HL-60 (cell line): ENCODE measurements around the gene BRD3.

Source experiments
- DNase-seq, 2 experiments: peaks; one replicate each; pipeline ENCODE4 v3.0.0-alpha.2; 2010 to 2020; ENCODE audit warnings: low read depth in 1 of 2, low spot score in 1 of 2
- H3K27ac ChIP-seq: fragments of 250-450 bp; sonication (Bioruptor Pico); replicated peaks from 2 replicates; pipeline ENCODE4 v1.5.1; 2020; ENCODE audit warnings: mild to moderate bottlenecking, moderate library complexity
- H3K27me3 ChIP-seq: fragments of 250-450 bp; sonication (Bioruptor Pico); 2 replicates; pipeline ENCODE4 v1.5.1; 2021; ENCODE audit warnings: mild to moderate bottlenecking, moderate library complexity; ENCODE audit not compliant: insufficient read depth, poor library complexity, severe bottlenecking
- H3K4me3 ChIP-seq: replicated peaks from 2 replicates; pipeline ENCODE4 v1.5.1; 2011; ENCODE audit warnings: mild to moderate bottlenecking, control low read depth, low read length; ENCODE audit not compliant: insufficient read depth
- GABPA ChIP-seq: IDR thresholded peaks from 2 replicates; pipeline ENCODE4 v1.6.1; 2012; ENCODE audit warnings: low read depth
- POLR2AphosphoS5 ChIP-seq: IDR thresholded peaks from 2 replicates; pipeline ENCODE4 v1.6.1; 2012; ENCODE audit warnings: low read depth
- SPI1 ChIP-seq: IDR thresholded peaks from 2 replicates; pipeline ENCODE4 v1.6.1; 2012; ENCODE audit warnings: low read depth, mild to moderate bottlenecking, borderline replicate concordance
- TF ChIP-seq, protein P1 (sequence below): IDR thresholded peaks from one replicate; pipeline ENCODE4 v1.5.1; 2011; ENCODE audit warnings: low read length, control low read depth, inconsistent platforms; ENCODE audit not compliant: insufficient read depth
- TF ChIP-seq, protein P2 (sequence below): IDR thresholded peaks from 2 replicates; pipeline ENCODE4 v1.6.1; 2012; ENCODE audit warnings: low read depth; ENCODE audit not compliant: insufficient replicate concordance

Gene BRD3

GRCh38 chr9:134003237-134003636 lies 64.6 kb downstream of the BRD3 start:
- Histone ChIP-seq H3K27ac (no peak overlapping the region), H3K27me3 (no peaks in the 10 kb centered on the region), H3K4me3 (no peak overlapping the region)
- no peak for DNase-seq
- no peak for TF ChIP-seq SPI1
- TF ChIP-seq, protein P1, sequence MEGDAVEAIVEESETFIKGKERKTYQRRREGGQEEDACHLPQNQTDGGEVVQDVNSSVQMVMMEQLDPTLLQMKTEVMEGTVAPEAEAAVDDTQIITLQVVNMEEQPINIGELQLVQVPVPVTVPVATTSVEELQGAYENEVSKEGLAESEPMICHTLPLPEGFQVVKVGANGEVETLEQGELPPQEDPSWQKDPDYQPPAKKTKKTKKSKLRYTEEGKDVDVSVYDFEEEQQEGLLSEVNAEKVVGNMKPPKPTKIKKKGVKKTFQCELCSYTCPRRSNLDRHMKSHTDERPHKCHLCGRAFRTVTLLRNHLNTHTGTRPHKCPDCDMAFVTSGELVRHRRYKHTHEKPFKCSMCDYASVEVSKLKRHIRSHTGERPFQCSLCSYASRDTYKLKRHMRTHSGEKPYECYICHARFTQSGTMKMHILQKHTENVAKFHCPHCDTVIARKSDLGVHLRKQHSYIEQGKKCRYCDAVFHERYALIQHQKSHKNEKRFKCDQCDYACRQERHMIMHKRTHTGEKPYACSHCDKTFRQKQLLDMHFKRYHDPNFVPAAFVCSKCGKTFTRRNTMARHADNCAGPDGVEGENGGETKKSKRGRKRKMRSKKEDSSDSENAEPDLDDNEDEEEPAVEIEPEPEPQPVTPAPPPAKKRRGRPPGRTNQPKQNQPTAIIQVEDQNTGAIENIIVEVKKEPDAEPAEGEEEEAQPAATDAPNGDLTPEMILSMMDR: no peak

DNA sequence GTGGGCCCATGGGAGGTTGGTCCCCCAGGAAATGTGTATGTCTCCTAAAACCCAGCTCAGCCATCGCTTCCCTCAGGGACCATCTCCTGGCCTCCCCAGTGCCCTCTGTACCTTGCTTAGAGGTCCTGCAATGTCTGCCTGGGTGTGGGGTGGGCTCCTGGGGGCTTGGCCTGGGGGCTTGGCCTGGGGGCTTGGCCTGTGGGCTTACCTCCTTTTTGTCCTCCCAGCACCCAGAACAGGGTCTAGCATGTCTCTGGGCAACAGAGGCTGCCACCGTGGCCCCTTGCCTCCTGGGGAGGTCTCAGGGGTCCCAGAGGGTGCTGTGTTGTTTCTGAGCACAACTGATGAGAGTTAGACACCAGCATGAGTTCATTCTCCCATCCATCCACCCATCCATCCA lies 65.0 kb downstream of the BRD3 start:
- no peak overlapping the region for H3K27ac ChIP-seq
- TF ChIP-seq, protein P2, sequence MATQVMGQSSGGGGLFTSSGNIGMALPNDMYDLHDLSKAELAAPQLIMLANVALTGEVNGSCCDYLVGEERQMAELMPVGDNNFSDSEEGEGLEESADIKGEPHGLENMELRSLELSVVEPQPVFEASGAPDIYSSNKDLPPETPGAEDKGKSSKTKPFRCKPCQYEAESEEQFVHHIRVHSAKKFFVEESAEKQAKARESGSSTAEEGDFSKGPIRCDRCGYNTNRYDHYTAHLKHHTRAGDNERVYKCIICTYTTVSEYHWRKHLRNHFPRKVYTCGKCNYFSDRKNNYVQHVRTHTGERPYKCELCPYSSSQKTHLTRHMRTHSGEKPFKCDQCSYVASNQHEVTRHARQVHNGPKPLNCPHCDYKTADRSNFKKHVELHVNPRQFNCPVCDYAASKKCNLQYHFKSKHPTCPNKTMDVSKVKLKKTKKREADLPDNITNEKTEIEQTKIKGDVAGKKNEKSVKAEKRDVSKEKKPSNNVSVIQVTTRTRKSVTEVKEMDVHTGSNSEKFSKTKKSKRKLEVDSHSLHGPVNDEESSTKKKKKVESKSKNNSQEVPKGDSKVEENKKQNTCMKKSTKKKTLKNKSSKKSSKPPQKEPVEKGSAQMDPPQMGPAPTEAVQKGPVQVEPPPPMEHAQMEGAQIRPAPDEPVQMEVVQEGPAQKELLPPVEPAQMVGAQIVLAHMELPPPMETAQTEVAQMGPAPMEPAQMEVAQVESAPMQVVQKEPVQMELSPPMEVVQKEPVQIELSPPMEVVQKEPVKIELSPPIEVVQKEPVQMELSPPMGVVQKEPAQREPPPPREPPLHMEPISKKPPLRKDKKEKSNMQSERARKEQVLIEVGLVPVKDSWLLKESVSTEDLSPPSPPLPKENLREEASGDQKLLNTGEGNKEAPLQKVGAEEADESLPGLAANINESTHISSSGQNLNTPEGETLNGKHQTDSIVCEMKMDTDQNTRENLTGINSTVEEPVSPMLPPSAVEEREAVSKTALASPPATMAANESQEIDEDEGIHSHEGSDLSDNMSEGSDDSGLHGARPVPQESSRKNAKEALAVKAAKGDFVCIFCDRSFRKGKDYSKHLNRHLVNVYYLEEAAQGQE: no peak
- no peak for TF ChIP-seq POLR2AphosphoS5
- TF ChIP-seq GABPA: no peak
- TF ChIP-seq, protein P1: no peak
- no peak for TF ChIP-seq SPI1
- H3K27me3 ChIP-seq: no peaks in the 10 kb centered on the region
- H3K4me3 ChIP-seq: no peak overlapping the region
- DNase-seq: no peak

- no peak overlapping the region for H3K27ac ChIP-seq
- H3K27me3 ChIP-seq: no peaks in the 10 kb centered on the region
- TF ChIP-seq POLR2AphosphoS5 (no peak), GABPA (no peak), SPI1 (no peak)
- TF ChIP-seq, protein P2: no peak
- TF ChIP-seq, protein P1: no peak
- DNase-seq: no peak
- no peak overlapping the region for H3K4me3 ChIP-seq
These were observed 68.0 kb downstream of the BRD3 start for GRCh38 chr9:133999851-134000265.

- Histone ChIP-seq H3K4me3 (no peak overlapping the region), H3K27me3 (peaks cover 2% of the 10 kb centered on the region), H3K27ac (no peak overlapping the region)
- TF ChIP-seq POLR2AphosphoS5 (no peak), SPI1 (no peak), GABPA (no peak)
- TF ChIP-seq, protein P2: no peak
- TF ChIP-seq, protein P1: no peak
- DNase-seq: no peak
These were observed 68.8 kb downstream of the BRD3 start for GRCh38 chr9:133998915-133999595.
